ENCODE data around the gene CLIC5. TPM values are rescaled to one million over a fixed set of nuclear protein-coding genes. Genes with fewer than 3 reads are reported as not detected.

CLIC5 gene
- total and polyA plus RNA-seq, 2 donors (not counting 1 experiment from before 2014, with no cell fraction given), result 0.96 to 0.97 TPM

DNA sequence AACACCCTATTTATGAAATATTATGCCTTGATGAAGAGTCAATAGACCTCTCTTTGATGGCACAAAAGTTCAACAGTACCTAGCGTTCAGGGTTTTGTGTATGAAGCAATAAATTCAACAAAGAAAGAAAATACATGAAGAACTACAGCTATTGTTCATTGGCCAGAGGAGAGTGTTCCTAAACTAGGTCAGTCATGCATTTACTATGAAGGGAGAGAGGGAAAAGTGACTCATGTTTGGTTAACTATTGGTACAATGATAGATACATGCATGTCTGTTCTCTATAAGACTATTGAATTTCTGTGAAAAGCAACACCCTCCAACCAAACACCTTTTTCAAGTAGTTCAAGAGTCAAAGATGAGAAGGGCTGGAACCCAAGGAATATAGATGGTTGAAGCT is 50.7 kb downstream of the CLIC5 start:
- intact Hi-C loops (cut with micrococcal nuclease), result no loop called here
- H3K9me3 ChIP-seq (ENCODE audit: control extremely low read depth in 1 of 3, control insufficient read depth in 2 of 3, insufficient read depth in 1 of 3, low read length in 2 of 3), result no peaks in the 10 kb centered on the region
- Mint-ChIP-seq H3K4me1 (peaks cover 5% of the 10 kb centered on the region), H3K9me3 (ENCODE audit: insufficient read depth) (no peaks in the 10 kb centered on the region), H3K27me3 (peaks cover 4% of the 10 kb centered on the region), H3K27ac (no peak overlapping the region), H3K4me3 (no peak overlapping the region)
- CTCF ChIA-PET, result interaction anchor here (0.8 to 1.5 kb wide), 2 partner anchors 11 to 35 kb away, joined by 3 to 5 read pairs; no protein-coding TSS in a partner anchor
- H3K27ac ChIP-seq (ENCODE audit: low read length in 2 of 2), result no peak overlapping the region
- no peak for DNase-seq
- H3K4me1 ChIP-seq (ENCODE audit: control insufficient read depth in 2 of 2, insufficient read depth in 2 of 2, low read length in 2 of 2), result peaks cover 0 to 1% of the 10 kb centered on the region in 2 donors
- H3K36me3 ChIP-seq (replicated peaks in 1 of 2; ENCODE audit: control extremely low read depth in 1 of 2, control insufficient read depth in 1 of 2, extremely low read depth in 1 of 2, insufficient read depth in 2 of 2, low read length in 1 of 2), result no peaks in the 10 kb centered on the region
- no peak overlapping the region for H3K4me3 ChIP-seq (ENCODE audit: control extremely low read depth in 1 of 5, extremely low read depth in 1 of 5, insufficient read depth in 1 of 5, low read depth in 2 of 5, low read length in 4 of 5)
- TF ChIP-seq, protein P1, sequence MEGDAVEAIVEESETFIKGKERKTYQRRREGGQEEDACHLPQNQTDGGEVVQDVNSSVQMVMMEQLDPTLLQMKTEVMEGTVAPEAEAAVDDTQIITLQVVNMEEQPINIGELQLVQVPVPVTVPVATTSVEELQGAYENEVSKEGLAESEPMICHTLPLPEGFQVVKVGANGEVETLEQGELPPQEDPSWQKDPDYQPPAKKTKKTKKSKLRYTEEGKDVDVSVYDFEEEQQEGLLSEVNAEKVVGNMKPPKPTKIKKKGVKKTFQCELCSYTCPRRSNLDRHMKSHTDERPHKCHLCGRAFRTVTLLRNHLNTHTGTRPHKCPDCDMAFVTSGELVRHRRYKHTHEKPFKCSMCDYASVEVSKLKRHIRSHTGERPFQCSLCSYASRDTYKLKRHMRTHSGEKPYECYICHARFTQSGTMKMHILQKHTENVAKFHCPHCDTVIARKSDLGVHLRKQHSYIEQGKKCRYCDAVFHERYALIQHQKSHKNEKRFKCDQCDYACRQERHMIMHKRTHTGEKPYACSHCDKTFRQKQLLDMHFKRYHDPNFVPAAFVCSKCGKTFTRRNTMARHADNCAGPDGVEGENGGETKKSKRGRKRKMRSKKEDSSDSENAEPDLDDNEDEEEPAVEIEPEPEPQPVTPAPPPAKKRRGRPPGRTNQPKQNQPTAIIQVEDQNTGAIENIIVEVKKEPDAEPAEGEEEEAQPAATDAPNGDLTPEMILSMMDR (IDR thresholded peaks at IDR 0.05), result no peak
- no peak for TF ChIP-seq EZH2 (IDR thresholded peaks at IDR 0.05; ENCODE audit: borderline replicate concordance, insufficient read depth, low read depth, low read length, poor library complexity, severe bottlenecking)
- peaks cover 0 to 5% (median 0%) of the 10 kb centered on the region in 4 experiments for H3K27me3 ChIP-seq (replicated peaks in 1 of 4; ENCODE audit: control extremely low read depth in 1 of 4, control insufficient read depth in 3 of 4, insufficient read depth in 4 of 4, low read length in 3 of 4)
- POLR2A ChIA-PET, result no interaction called here
- H2AFZ ChIP-seq (ENCODE audit: insufficient read depth, low read depth, low read length, poor library complexity, severe bottlenecking), result no peak overlapping the region
- H3K4me2 ChIP-seq (replicated peaks; ENCODE audit: low read depth, low read length, poor library complexity, severe bottlenecking), result no peak overlapping the region
- H3K79me2 ChIP-seq (ENCODE audit: control insufficient read depth, insufficient read depth, low read length), result no peaks in the 10 kb centered on the region
- H4K20me1 ChIP-seq (ENCODE audit: control insufficient read depth, insufficient read depth, low read length, poor library complexity, severe bottlenecking), result no peaks in the 10 kb centered on the region
- no CpG with 5 or more reads among the region's 1 CpG for WGBS (ENCODE audit: insufficient coverage)
- ATAC-seq (ENCODE audit: low read depth), result no peak
- H3K9ac ChIP-seq (ENCODE audit: low read length), result no peak overlapping the region

DNA sequence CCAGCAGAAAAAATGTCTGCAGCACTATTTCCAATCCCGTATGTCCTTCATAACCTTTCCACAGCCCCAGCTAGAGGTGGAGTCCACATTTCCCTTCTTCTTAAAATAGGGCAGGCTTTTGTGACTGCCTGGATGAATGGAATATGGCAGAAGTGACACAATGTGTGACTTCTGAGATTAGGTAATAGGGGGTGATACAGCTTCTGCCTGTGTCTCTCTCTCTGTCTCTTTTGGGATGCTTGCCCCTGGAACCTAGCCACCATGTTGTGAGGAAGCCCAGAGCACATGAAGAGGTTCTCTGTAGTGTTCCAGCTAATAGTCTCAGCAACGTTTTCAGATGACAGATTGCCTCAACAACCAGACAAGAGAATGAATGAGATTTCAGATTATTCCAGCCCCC is 51.4 kb downstream of the CLIC5 start:
- Histone ChIP-seq H3K9me3 (ENCODE audit: control extremely low read depth in 1 of 3, control insufficient read depth in 2 of 3, insufficient read depth in 1 of 3, low read length in 2 of 3) (no peaks in the 10 kb centered on the region), H3K36me3 (replicated peaks in 1 of 2; ENCODE audit: control extremely low read depth in 1 of 2, control insufficient read depth in 1 of 2, extremely low read depth in 1 of 2, insufficient read depth in 2 of 2, low read length in 1 of 2) (no peaks in the 10 kb centered on the region), H3K4me2 (replicated peaks; ENCODE audit: low read depth, low read length, poor library complexity, severe bottlenecking) (no peak overlapping the region), H3K4me3 (ENCODE audit: control extremely low read depth in 1 of 5, extremely low read depth in 1 of 5, insufficient read depth in 1 of 5, low read depth in 2 of 5, low read length in 4 of 5) (no peak overlapping the region), H2AFZ (ENCODE audit: insufficient read depth, low read depth, low read length, poor library complexity, severe bottlenecking) (no peak overlapping the region), H3K9ac (ENCODE audit: low read length) (no peak overlapping the region), H4K20me1 (ENCODE audit: control insufficient read depth, insufficient read depth, low read length, poor library complexity, severe bottlenecking) (no peaks in the 10 kb centered on the region), H3K4me1 (ENCODE audit: control insufficient read depth in 2 of 2, insufficient read depth in 2 of 2, low read length in 2 of 2) (no peaks in the 10 kb centered on the region), H3K27ac (ENCODE audit: low read length in 2 of 2) (no peak overlapping the region), H3K79me2 (ENCODE audit: control insufficient read depth, insufficient read depth, low read length) (no peaks in the 10 kb centered on the region), H3K27me3 (replicated peaks in 1 of 4; ENCODE audit: control extremely low read depth in 1 of 4, control insufficient read depth in 3 of 4, insufficient read depth in 4 of 4, low read length in 3 of 4) (peaks cover 0 to 5% (median 0%) of the 10 kb centered on the region in 4 experiments)
- peaks cover 4% of the 10 kb centered on the region for H3K27me3 Mint-ChIP-seq
- no peak overlapping the region for H3K4me3 Mint-ChIP-seq
- intact Hi-C loops (cut with micrococcal nuclease), result no loop called here
- CTCF ChIA-PET, result interaction anchor here (1.5 kb wide), 1 partner anchor 34 kb away, joined by 3 read pairs; no protein-coding TSS in a partner anchor
- WGBS (ENCODE audit: insufficient coverage), result 67% methylated on average over 1 of the region's 2 CpGs
- DNase-seq (no peak), ATAC-seq (ENCODE audit: low read depth) (no peak)
- TF ChIP-seq, protein P1 (IDR thresholded peaks at IDR 0.05), result no peak
- TF ChIP-seq EZH2 (IDR thresholded peaks at IDR 0.05; ENCODE audit: borderline replicate concordance, insufficient read depth, low read depth, low read length, poor library complexity, severe bottlenecking), result no peak
- H3K27ac Mint-ChIP-seq, result no peak overlapping the region
- no peaks in the 10 kb centered on the region for H3K9me3 Mint-ChIP-seq (ENCODE audit: insufficient read depth)
- H3K4me1 Mint-ChIP-seq, result no peaks in the 10 kb centered on the region
- POLR2A ChIA-PET, result no interaction called here

Measured in B cell (primary cell).